Astrocyte (in vitro differentiated cells and primary cell): ENCODE data around the gene KLRC3. TPM values are rescaled to one million over a fixed set of nuclear protein-coding genes. Genes with fewer than 3 reads are reported as not detected.
A peak's percentile ranks its signal among the peaks of the same experiment; 100 is the strongest.
"Not testable (repeated sequence)": the region's sequence is repeated elsewhere in the genome, so short reads cannot be mapped to it uniquely, and the experiment has no call there.

Experiments used
- DNase-seq: peaks from one replicate; pipeline ENCODE4 v3.0.0-alpha.2; 2010; ENCODE audit warnings: low read depth
- FAIRE-seq: peaks from 2 replicates; lab custom pipeline; 2011; peaks lifted over from hg19 to GRCh38; lab: Jason Lieb, UNC
- H2AFZ ChIP-seq: 2 replicates; pipeline ENCODE4 v1.6.0; 2012; ENCODE audit warnings: low read depth, low read length, inconsistent platforms
- H3K27ac ChIP-seq: 2 replicates; pipeline ENCODE4 v1.5.1; 2011; ENCODE audit warnings: low read depth, low read length, inconsistent platforms
- H3K27me3 ChIP-seq: 2 replicates; pipeline ENCODE4 v1.6.0; 2011; ENCODE audit warnings: low read length, inconsistent platforms; ENCODE audit not compliant: insufficient read depth
- H3K36me3 ChIP-seq: 2 replicates; pipeline ENCODE4 v1.5.1; 2011; ENCODE audit warnings: low read length, inconsistent platforms; ENCODE audit not compliant: insufficient read depth
- H3K4me1 ChIP-seq: 2 replicates; pipeline ENCODE4 v1.5.1; 2011; ENCODE audit warnings: low read length, inconsistent platforms; ENCODE audit not compliant: insufficient read depth
- H3K4me2 ChIP-seq: 2 replicates; pipeline ENCODE4 v1.6.0; 2012; ENCODE audit warnings: low read length, inconsistent platforms
- H3K4me3 ChIP-seq: 2 replicates; pipeline ENCODE4 v1.5.1; 2011; ENCODE audit warnings: low read depth, mild to moderate bottlenecking, low read length, inconsistent platforms; ENCODE audit not compliant: insufficient read depth
- H3K79me2 ChIP-seq: 2 replicates; pipeline ENCODE4 v1.6.0; 2012; ENCODE audit warnings: mild to moderate bottlenecking, low read length, inconsistent platforms; ENCODE audit not compliant: insufficient read depth
- H3K9ac ChIP-seq: 2 replicates; pipeline ENCODE4 v1.6.0; 2012; ENCODE audit warnings: mild to moderate bottlenecking, low read length, inconsistent platforms
- H3K9me3 ChIP-seq: 2 replicates; pipeline ENCODE4 v1.5.1; 2012; ENCODE audit warnings: low read depth, mild to moderate bottlenecking, low read length, inconsistent platforms; ENCODE audit not compliant: insufficient read depth
- H4K20me1 ChIP-seq: 2 replicates; pipeline ENCODE4 v1.6.0; 2012; ENCODE audit warnings: low read length, inconsistent platforms; ENCODE audit not compliant: insufficient read depth
- H3K27ac Mint-ChIP-seq: one replicate; pipeline ENCODE4 v1.8.0; 2021; ENCODE audit warnings: mild to moderate bottlenecking, mixed read lengths; ENCODE audit not compliant: unreplicated experiment
- H3K27me3 Mint-ChIP-seq: one replicate; pipeline ENCODE4 v1.8.0; 2021; ENCODE audit warnings: low read depth, mixed read lengths; ENCODE audit not compliant: unreplicated experiment
- H3K36me3 Mint-ChIP-seq: one replicate; pipeline ENCODE4 v1.8.0; 2021; ENCODE audit warnings: low read depth, mixed read lengths; ENCODE audit not compliant: unreplicated experiment
- H3K4me1 Mint-ChIP-seq: one replicate; pipeline ENCODE4 v1.8.0; 2021; ENCODE audit warnings: low read depth, mixed read lengths; ENCODE audit not compliant: unreplicated experiment
- H3K4me3 Mint-ChIP-seq: one replicate; pipeline ENCODE4 v1.8.0; 2021; ENCODE audit warnings: mild to moderate bottlenecking, moderate library complexity, mixed read lengths; ENCODE audit not compliant: unreplicated experiment
- H3K9me3 Mint-ChIP-seq: one replicate; pipeline ENCODE4 v1.8.0; 2021; ENCODE audit warnings: mild to moderate bottlenecking, mixed read lengths; ENCODE audit not compliant: unreplicated experiment
- CTCF ChIP-seq: IDR thresholded peaks from 2 replicates; pipeline ENCODE4 v1.5.1; 2011; ENCODE audit warnings: low read depth, mild to moderate bottlenecking, inconsistent platforms, low read length, moderate library complexity; ENCODE audit not compliant: insufficient read depth
- EZH2 ChIP-seq: IDR thresholded peaks from 2 replicates; pipeline ENCODE4 v1.6.1; 2012; ENCODE audit warnings: mild to moderate bottlenecking, low read length, inconsistent platforms; ENCODE audit not compliant: insufficient read depth
- total RNA-seq: library from RNA; stranded (reverse); gene quantifications from 2 replicates; pipeline ENCODE4 v1.2.1, GENCODE V29; 2021

Gene KLRC3
- total RNA-seq, 1 donor from 2014 or later: 1.2 TPM

- H3K27me3 ChIP-seq, FAIRE-seq, H3K27me3 Mint-ChIP-seq, H3K4me3 ChIP-seq, H3K36me3 Mint-ChIP-seq, H3K4me1 ChIP-seq, H3K4me3 Mint-ChIP-seq, H3K27ac Mint-ChIP-seq, DNase-seq, H3K4me2 ChIP-seq, H3K4me1 Mint-ChIP-seq, H3K36me3 ChIP-seq, H3K9ac ChIP-seq, H3K27ac ChIP-seq, H3K9me3 ChIP-seq, H4K20me1 ChIP-seq, H3K79me2 ChIP-seq, H2AFZ ChIP-seq, H3K9me3 Mint-ChIP-seq: not testable (repeated sequence)
These were observed 4.0 kb upstream of the KLRC3 start for GRCh38 chr12:10424260-10424899.

GRCh38 chr12:10422159-10422558 is 1.8 kb upstream of the KLRC3 start:
- not testable (repeated sequence) for H3K9me3 Mint-ChIP-seq, H3K4me3 ChIP-seq, H2AFZ ChIP-seq, H3K27me3 ChIP-seq, H3K4me1 Mint-ChIP-seq, H3K4me1 ChIP-seq, H3K9me3 ChIP-seq, H3K36me3 Mint-ChIP-seq, H3K9ac ChIP-seq, H3K4me3 Mint-ChIP-seq, H3K4me2 ChIP-seq, H3K27ac ChIP-seq, H3K36me3 ChIP-seq, H4K20me1 ChIP-seq, DNase-seq, H3K27me3 Mint-ChIP-seq, H3K79me2 ChIP-seq, H3K27ac Mint-ChIP-seq
- peak; percentile 81 for FAIRE-seq

- no peaks in the 10 kb centered on the region for H3K27me3 ChIP-seq
- no peak within 1 kb of the TSS for H3K9ac ChIP-seq
- DNase-seq (no peak), FAIRE-seq (no peak)
- Mint-ChIP-seq H3K4me1 (peaks cover 5% of the 10 kb centered on the region), H3K9me3 (no peaks in the 10 kb centered on the region), H3K4me3 (no peak within 1 kb of the TSS), H3K36me3 (no peaks in the 10 kb centered on the region), H3K27me3 (no peaks in the 10 kb centered on the region), H3K27ac (no peak within 1 kb of the TSS)
- H3K9me3 ChIP-seq: no peaks in the 10 kb centered on the region
- no peak within 1 kb of the TSS for H2AFZ ChIP-seq
- no peaks in the 10 kb centered on the region for H3K36me3 ChIP-seq
- H3K4me2 ChIP-seq: no peak within 1 kb of the TSS
- TF ChIP-seq EZH2 (no peak), CTCF (no peak)
- H3K4me1 ChIP-seq: no peaks in the 10 kb centered on the region
- H3K79me2 ChIP-seq: no peaks in the 10 kb centered on the region
- no peak within 1 kb of the TSS for H3K27ac ChIP-seq
- no peak within 1 kb of the TSS for H3K4me3 ChIP-seq
- H4K20me1 ChIP-seq: no peaks in the 10 kb centered on the region
These were observed 11.0 kb downstream of the KLRC3 start, which contains the start of gene KLRC4 for GRCh38 chr12:10409392-10409791. Gene KLRC4 (minus strand): TSS chr12:10409757. CDS start chr12:10409575, 182 bp downstream.
